DOHH2 (cell line): ENCODE measurements around the gene GLIPR2.

Experiments used
- CTCF ChIP-seq: fragments of 200-600 bp; sonication (generic); IDR thresholded peaks from one replicate; pipeline ENCODE4 v1.5.1; 2014; ENCODE audit warnings: antibody characterized with exemption, mild to moderate bottlenecking, low read depth, low read length; ENCODE audit not compliant: poor library complexity, severe bottlenecking
- EZH2phosphoT487 ChIP-seq: fragments of 200-600 bp; sonication (generic); IDR thresholded peaks from 2 replicates; pipeline ENCODE4 v1.6.1; 2017; ENCODE audit warnings: borderline replicate concordance, mild to moderate bottlenecking, antibody characterized with exemption, low read length, moderate library complexity, mixed read lengths

GRCh38 chr9:36166168-36166927 is 29.8 kb downstream of the GLIPR2 start:
- TF ChIP-seq CTCF (peak; percentile 92), EZH2phosphoT487 (no peak)
